ENCODE measurements around the gene P3H3.

Gene P3H3

DNA sequence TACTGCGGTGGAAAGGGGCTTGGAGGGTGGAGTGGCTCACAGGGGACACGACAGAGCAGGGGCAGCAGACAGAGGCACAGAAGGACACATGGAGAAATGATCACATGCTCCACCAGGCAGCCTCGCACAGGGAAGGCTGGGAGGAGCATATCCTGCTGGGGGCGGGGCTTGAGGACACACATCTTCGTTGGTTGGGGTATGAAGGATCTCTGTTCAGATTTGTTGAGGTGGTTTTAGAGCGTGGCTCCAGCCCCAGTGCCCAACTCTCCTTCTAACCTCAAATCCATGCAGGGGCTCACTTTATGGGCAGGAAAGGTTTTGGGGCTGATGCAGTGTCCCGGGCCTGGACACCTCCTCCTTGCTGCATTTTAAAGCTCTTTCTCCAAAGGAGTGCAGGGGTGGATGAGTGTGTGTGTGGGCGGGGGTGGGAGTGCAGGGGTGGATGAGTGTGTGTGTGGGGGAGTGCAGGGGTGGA lies 733 bp upstream of the P3H3 start:
- no peak for DNase-seq (ENCODE audit: low read depth)

DNA sequence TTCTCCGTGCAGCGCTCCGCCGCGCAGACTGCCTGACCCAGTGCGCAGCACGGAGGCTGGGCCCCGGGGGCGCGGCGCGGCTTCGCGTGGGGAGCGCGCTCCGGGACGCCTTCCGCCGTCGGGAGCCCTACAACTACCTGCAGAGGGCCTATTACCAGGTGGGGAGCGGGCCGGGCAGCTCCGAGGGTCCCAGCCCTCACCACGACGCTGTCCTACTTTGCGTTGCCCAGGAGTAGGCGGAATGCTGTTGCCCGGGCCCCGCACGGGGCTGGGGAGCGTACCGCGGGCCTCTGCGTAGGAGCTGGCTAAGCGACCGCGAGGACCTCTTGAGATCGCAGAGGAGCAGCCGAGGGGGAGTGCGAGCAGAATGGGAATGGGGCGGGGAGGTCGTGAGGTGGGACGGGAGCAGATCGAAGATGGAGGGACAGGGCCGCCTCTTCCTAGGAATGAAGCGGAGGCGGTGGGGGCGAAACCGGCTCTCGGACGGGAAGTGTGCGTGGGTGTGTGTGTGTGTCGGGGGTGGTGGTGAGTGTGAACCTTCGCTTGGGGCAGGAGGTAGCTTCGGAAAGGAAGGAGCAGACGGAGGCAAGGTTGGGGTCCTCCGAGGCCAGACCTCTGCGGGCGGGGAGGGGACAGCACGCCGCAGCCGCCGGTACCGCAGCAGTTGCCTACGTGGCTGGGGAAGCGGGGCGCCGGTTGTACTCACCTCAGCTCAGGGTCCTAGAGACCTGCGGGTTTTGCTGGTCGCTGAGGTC lies 751 bp downstream of the P3H3 start:
- no peak for DNase-seq (ENCODE audit: low read depth)

DNA sequence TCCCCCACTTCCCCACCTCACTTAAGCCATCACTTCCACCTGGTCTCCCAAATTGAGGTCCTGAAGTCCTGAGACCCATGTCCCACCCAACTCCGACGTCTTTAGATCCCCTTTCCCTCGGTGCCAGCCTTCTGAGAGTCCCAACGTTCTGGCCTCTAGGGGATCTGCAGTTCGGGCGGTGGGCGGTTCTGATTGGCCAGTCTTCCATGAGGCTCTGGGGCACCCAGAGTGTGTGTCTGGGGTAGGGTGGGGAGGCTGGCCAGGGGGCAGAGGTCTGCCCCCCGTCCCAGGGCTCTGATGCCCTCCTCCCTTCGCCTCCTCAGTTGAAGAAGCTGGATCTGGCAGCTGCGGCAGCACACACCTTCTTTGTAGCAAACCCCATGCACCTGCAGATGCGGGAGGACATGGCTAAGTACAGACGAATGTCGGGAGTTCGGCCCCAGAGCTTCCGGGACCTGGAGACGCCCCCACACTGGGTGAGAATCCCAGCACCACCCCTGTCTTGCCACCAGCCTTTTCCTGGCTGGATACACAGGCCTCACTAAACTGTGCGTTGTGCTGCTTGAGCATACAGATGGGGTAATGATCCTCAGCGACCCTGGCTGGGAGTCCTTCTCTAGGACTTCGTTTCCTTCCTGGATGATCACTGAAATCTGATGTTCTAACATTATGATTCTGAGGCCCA lies 1.5 kb downstream of the P3H3 start:
- no peak for DNase-seq (ENCODE audit: low read depth)

DNA sequence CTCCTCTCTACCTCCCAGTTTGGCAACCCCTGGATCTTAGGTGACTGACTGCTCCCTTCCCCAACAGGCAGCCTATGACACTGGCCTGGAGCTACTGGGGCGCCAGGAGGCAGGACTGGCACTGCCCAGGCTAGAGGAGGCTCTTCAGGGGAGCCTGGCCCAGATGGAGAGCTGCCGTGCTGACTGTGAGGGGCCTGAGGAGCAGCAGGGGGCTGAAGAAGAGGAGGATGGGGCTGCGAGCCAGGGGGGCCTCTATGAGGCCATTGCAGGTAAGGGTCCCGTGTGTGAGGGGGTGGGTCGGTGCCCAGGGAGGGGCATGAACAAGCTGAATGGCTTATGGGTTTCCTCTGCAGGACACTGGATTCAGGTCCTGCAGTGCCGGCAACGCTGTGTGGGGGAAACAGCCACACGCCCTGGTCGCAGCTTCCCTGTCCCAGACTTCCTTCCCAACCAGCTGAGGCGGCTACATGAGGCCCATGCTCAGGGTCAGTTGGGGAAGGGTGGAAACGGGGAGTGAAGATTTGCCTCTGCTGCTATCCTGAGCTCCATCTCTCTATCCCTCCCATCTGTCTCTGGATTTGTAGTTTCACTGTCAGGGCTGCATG lies 2.2 kb downstream of the P3H3 start:
- no peak for DNase-seq (ENCODE audit: low read depth)

DNA sequence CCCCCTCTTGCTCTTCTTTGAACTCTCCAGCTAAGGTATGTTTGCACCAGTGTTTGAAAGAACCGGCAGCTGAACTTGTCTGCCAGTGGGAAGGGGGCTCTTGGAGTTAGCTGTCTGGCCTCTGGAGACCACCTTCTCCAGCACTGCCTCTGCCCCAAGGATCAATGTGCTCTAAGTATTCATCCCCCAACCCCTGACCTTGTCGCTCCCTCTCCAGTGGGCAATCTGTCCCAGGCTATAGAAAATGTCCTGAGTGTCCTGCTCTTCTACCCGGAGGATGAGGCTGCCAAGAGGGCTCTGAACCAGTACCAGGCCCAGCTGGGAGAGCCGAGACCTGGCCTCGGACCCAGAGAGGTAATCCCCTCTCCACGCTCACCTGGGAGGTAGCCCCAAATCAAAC lies 2.8 kb downstream of the P3H3 start:
- DNase-seq (ENCODE audit: low read depth), result no peak

DNA sequence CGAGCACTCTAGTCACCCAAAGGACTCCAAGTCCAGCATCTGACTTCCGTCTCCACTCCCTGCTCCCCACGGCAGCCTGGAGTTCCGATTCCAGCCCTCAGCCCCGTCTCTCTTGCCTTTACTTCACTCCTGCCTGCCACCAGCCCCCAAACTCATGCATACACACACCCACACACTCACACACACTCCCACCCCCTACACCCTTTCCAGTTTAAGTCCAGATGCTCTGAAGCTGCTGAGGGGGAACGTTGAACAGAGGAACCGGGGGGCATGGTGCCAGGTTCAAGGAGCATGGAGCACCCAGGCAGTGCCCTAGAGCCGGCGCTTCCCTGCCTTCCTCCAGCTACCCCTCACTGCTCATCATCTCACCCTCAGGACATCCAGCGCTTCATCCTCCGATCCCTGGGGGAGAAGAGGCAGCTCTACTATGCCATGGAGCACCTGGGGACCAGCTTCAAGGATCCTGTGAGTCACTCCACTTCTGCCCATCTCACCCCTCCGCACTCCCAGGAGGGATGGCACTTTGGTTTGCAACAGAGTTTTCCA lies 3.3 kb downstream of the P3H3 start:
- DNase-seq (ENCODE audit: low read depth), result no peak

DNA sequence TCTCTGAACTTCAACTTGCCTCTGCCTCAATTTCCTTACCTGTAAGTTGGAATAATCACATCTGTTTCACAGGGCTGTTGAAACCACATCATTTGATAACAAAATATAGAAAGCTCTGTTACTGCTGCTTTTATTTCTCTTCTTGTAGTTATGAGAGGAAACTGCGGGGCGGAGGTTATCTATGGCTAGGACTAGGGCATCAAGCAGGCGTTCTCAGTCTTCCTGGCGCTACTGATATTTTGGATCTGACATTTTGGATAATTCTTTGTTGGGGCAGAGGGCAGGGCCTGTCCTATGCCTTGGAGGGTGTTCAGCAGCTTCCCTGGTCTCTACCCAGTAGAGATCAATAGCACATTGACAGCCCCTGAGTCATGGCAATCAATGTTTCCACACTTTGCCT lies 3.9 kb downstream of the P3H3 start:
- DNase-seq (ENCODE audit: low read depth), result no peak

DNA sequence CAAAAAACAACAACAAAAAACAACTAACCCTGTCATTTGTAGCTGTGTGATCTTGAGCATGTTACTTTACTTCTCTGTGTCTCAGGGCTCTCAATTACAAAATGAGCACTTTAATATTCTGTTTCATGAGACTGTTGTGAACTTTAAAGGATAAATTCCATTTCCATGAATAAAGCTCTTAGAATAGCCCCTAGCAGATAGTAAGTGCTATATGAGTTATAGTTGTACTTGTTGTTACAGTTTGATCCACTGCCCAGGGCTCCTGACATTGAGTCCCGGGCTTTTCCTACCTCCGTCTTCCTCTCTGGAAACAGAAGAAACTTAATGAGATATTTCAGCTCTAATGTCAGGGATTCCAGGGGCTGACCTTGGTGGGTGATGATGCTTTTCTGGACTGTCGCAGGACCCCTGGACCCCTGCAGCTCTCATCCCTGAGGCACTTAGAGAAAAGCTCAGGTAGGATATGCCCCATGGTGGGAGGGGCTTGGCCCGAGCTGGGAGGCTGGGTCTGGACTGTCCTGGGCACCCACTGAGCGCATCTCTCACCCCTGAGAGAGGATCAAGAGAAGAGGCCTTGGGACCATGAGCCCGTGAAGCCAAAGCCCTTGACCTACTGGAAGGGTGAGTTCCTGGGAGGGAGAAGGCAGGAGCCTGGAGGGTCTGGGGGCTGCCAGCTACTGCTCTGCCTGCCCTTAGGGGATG lies 5.1 kb downstream of the P3H3 start:
- DNase-seq (ENCODE audit: low read depth), result no peak

DNA sequence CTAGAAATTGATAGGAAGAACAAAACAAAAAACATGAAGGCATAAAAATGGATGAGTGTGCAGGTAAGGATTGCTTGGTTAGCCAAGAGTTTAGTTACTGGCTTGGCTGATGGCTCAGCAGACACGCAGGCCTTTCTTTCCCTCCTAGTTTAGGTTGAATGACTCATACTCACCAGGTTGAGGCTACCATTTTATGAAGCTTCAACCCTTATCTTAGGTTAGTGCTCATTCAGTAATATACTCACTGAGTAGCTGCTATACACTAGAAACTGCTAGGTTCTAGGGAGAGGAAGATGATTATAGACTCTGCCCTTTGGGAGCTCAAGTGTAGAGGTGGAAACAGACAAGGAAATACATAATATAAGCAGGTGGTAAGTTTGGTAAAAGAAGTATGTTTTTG lies 6.0 kb downstream of the P3H3 start:
- no peak for DNase-seq (ENCODE audit: low read depth)

DNA sequence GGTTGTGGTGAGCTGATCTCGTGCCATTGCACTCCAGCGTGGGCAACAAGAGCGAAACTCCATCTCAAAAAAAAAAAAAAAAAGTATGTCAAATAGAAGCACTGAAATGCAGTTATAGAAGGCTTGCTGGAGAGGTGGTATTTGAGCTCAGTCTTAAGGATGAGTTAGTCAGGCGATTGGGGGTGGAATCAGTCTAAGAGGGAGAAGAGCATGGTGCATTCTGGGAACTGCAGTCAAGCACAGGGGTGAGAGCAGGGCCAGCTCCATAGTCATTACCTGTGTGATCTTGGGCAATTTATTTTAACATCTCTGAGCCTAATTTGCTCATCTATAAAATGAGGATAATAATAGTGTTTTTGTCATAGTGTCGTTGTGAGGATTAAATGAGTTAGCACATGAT lies 6.7 kb downstream of the P3H3 start:
- DNase-seq (ENCODE audit: low read depth), result no peak

DNA sequence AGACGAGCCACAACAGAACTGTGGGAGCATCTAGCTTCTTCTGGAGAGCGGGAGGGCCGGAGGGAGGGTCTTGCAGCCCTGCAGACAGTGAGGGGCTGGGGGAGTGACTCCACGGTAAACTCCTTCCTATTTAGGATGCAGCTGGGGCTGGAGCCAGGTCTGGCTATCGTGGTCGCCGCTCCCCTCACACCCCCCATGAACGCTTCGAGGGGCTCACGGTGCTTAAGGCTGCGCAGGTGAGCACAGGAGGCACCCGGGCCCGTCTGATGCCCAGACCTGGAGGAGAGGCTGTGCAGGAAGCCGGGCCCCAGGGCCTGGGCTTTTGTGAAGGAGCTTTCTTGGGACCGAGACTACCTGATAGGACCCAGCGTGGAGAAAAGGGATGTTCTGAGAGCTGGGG lies 8.6 kb downstream of the P3H3 start:
- no peak for DNase-seq (ENCODE audit: low read depth)

DNA sequence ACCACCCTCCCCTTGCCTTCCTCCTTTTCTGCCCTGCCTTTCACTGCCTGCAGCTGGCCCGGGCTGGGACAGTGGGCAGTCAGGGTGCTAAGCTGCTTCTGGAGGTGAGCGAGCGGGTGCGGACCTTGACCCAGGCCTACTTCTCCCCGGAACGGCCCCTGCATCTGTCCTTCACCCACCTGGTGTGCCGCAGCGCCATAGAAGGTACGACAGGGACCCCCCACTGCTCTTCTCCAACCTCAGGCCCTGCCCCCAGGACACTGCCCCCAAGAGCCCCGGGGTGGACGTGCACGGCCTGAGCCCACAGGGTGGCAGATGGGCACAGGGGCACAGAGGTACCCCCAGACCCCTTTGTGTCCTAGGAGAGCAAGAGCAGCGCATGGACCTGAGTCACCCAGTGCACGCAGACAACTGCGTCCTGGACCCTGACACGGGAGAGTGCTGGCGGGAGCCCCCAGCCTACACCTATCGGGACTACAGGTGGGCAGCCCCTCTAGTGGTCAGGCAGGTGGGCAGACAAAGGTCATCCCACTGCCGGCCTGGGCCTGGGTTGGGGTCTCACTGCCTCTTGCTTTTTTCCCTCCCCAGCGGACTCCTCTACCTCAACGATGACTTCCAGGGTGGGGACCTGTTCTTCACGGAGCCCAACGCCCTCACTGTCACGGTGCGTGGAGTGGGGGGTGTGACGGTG lies 9.3 kb downstream of the P3H3 start:
- no peak for DNase-seq (ENCODE audit: low read depth)

DNA sequence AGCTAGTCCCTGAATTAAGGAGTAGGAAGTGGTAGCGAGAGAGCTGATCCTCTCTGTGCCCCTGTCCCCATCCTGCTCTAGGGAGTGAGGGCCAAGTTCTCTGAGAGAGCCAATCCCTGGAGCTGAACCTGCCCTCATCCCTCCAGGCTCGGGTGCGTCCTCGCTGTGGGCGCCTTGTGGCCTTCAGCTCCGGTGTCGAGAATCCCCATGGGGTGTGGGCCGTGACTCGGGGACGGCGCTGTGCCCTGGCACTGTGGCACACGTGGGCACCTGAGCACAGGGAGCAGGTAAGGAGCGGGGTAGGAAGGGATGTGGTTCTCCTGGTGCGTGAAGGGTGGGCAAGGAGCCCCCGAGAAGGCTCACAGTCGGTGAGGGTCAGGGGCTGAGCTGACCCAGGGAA lies 10.6 kb downstream of the P3H3 start:
- DNase-seq (ENCODE audit: low read depth), result no peak

DNA sequence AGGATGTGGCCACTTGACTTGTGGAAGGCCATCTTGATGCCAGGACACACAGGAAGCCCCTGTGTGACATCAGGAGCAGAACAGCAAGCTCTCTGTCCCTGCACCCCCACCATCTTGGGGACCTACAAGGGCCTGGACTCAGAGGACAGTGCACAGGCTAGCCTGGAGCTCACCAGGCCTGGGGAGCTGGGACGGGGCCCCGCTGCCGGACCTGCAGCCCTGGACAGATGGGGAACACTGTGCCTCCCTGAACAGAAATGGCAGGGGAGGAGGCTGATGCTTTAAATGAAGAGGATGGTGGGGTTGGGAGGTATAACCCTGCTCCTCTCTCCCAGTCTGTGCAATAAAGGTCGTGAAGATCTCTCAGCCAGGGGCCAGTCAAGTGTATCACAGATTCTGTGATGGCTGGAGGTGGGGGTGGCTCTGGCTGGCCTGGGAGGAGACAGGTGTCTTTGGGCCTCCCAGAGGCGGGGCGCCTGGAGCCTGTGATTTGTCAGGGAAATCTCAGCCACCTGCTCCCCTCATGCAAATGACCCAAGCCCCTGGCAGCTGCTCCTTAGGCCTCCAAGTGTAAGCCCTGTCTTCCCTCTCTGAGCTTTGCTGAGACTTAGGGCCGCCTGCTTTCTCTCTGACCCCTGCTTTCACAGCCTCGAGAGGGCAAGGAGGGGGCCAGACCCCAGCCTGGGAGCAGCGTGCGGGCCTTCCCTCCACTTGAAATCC lies 11.4 kb downstream of the P3H3 start:
- no peak for DNase-seq (ENCODE audit: low read depth)

DNA sequence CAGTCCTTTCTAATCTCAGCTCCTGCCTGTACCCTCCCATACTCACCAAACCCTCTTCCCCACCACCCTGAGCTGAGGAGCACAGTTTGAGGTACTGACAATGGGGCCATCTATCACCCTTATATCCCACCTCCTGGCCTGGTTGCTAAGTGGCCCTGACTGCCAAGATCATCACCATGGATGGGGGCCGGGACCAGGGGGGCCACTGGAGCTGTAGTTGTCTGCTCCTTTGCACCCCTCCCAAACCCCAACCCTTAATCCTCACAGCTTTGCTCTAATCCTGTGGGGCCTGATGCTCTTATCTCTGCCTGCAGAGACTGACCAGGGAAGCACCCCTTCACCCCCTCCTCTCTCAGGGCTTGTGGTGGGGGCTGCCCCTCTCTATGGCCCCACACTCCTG lies 12.1 kb downstream of the P3H3 start:
- no peak for DNase-seq (ENCODE audit: low read depth)

DNA sequence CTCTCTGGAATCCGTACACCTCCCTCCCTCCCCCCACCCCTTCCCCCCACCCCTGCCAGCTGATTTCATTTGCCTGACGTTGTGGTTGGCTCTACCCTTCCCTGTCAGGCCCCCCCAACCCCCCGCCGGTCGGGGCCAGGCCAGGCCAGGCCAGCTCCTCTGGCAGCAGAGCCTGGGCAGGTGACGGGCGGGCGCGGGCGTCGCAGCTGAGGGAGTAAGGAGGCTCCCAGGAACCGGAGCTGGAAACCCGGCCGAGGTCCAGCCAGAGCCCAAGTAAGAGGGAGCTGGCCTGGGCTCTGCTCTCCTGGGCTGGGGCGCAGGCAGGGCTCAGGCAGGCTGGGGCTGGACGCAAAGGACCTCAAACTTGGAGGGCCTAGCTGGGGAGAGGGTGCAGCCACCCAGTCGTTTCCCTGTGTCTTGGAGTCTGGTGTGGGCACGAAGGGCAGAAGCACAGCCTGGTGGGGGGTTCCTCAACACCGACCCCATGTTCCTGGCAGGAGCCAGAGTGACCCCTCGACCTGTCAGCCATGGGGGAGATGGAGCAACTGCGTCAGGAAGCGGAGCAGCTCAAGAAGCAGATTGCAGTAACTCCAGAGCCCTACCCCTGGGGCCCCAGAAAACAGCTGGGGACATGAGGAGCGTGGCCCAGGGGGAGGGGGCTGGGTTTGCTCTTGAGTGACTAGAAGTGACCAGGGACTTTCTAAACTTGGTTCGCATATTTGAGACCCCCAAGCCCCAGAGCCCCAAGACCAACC lies 12.7 kb downstream of the P3H3 start, which contains the start of gene GNB3:
GNB3 (plus strand) TSS at position 165 of the 755 bp plus-strand sequence; CDS start at position 528, 363 bp downstream.
- DNase-seq (ENCODE audit: low read depth), result no peak

DNA sequence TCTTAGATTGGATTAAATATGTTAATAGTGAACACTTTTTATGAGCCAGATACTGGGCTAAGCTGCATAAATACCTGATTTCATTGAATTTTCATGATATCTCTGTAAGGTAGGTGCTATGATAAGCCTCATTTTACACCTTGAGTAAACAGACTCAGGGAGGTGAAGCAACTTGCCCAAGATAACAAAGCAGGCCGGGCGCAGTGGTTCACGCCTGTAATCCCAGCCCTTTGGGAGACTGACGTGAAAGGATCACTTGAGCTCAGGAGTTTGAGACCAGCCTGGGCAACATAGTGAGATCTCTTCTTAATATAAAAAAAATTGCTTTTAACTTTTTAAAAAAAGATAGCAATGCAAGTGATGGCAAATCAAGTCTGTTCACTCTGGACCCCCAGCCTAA lies 13.9 kb downstream of the P3H3 start:
- DNase-seq (ENCODE audit: low read depth), result no peak

DNA sequence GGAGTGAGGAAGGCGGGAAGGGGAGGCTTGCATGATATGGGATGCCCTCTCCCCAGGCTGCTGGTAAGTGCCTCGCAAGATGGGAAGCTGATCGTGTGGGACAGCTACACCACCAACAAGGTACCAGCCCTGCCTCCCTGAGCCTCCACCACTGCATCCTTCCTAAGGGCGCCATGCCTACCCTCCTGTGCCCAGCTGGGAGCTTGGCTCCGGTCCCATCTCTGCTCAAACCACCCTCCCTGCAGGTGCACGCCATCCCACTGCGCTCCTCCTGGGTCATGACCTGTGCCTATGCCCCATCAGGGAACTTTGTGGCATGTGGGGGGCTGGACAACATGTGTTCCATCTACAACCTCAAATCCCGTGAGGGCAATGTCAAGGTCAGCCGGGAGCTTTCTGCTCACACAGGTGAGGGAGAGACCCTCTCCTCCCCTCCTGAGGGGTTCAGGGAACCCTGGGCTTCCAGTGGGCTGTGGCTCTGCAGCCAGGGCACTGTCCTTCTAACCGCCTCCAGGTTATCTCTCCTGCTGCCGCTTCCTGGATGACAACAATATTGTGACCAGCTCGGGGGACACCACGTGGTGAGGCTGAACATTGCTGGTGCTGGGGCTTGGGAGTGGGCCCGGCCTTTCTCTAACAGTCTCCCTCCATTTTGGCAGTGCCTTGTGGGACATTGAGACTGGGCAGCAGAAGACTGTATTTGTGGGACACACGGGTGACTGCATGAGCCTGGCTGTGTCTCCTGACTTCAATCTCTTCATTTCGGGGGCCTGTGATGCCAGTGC lies 15.1 kb downstream of the P3H3 start:
- DNase-seq (ENCODE audit: low read depth), result no peak

DNA sequence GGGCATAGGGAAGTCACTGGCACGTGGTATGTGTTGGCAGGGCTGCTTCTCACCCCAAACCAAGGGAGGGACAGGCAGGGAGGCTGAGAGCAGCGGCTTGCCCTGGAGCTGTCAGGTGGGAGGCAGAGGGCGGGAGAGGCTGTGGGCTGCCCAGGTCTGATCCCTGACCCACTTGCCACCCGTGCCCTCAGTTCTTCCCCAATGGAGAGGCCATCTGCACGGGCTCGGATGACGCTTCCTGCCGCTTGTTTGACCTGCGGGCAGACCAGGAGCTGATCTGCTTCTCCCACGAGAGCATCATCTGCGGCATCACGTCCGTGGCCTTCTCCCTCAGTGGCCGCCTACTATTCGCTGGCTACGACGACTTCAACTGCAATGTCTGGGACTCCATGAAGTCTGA lies 17.2 kb downstream of the P3H3 start:
- DNase-seq (ENCODE audit: low read depth), result no peak

Data from stimulated activated CD8-positive, alpha-beta memory T cell treated with anti-CD3 and anti-CD28 coated beads, Interleukin-15, amount 100 ng/mL, for 1 hour (primary cell).